Sciatic nerve (tissue), 2 donors: ENCODE measurements around the gene ZSCAN23. TPM values are rescaled to one million over a fixed set of nuclear protein-coding genes. Genes with fewer than 3 reads are reported as not detected.
A peak's percentile ranks its signal among the peaks of the same experiment; 100 is the strongest.
"Not testable (repeated sequence)": the region's sequence is repeated elsewhere in the genome, so short reads cannot be mapped to it uniquely, and the experiment has no call there.

ENCODE experiments used
- ATAC-seq: fragments of 200-7000 bp; cut with Tn5 transposase; one replicate; pipeline ENCODE4 v1.9.1; 2020; ENCODE audit warnings: mild to moderate bottlenecking, moderate library complexity
- DNase-seq: peaks from one replicate; pipeline ENCODE4 v3.0.0-alpha.2; 2020; ENCODE audit warnings: low spot score
- intact Hi-C: fragments of 100-400 bp; cut with DNase I; formaldehyde crosslinking; loops from one replicate; pipeline ENCODE4 v1.14.2; 2022
- total RNA-seq: library from RNA; stranded (reverse); fragmentation: NEBNext Ultra II Directional; extraction: Animal tissue kit (Norgen Biotek cat#: 25700); gene quantifications from one replicate; pipeline ENCODE4 v1.2.1, GENCODE V29; 2021
- donor health status: DM: no; HTN: no; CAD: no.
- donor health status: DM: no; HTN: no; CAD: no.

ZSCAN23 gene
- total RNA-seq, result 6.5 TPM

- intact Hi-C loops, result no loop called here
- peak; percentile 97 for ATAC-seq
- peak; percentile 79 for DNase-seq
These were observed at the start of gene ZSCAN23 for GRCh38 chr6:28443112-28443773. Gene ZSCAN23 (minus strand): TSS chr6:28443491. CDS start chr6:28436266, 7,225 bp downstream.

DNA sequence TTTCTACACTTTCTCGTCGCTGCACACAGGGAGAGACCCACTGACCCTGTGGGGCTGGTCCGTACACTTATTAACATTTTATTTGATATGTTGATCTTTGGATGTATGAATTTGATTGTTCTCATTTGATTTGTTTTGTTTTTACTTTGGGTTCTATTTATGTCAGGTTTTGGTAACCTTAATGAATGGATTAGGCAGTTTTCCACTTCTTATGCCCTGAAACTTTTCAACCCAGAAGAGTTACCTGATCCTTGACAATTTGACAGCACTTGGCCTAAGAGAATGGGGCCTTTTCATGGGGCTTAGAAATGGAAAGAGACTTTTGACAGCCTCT, 48.7 kb upstream of the ZSCAN23 start:
- ATAC-seq, result no peak
- DNase-seq, result no peak
- intact Hi-C loops, result no loop called here

DNA sequence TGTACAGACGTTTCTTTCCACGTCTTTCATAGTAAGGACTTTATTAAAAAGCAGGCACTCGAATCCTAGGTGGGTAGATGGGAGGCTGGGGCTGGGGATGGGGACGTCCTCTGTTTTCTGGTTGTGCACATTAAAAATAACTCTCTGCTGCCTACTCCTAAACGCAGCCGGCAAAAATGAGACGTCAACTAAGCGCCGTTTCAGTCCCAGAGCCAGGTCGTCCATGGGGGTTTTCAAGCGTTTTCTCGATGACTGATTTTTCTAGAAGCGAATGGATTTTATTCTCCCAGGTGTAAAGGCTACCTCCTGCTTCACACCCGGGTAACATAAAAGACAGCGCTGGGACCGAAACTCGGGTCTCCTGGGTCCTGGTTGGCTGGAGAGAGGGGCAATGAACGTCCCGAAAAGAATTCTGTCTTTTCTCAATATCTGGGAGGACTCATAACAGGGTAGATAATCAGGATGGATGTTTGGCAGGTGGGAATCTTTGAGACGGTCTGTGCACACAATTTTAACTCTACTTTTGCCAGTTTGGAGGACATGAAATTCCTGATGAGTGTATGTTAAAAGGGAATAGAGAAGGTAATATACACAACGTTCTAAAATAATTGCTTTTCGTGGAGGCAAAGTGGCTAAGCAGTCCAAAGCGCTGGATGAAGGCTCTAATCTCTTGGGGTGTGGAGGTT, 47.1 kb upstream of the ZSCAN23 start:
- DNase-seq, result no peak
- peak; percentile 72 for ATAC-seq
- intact Hi-C loops, result no loop called here

DNA sequence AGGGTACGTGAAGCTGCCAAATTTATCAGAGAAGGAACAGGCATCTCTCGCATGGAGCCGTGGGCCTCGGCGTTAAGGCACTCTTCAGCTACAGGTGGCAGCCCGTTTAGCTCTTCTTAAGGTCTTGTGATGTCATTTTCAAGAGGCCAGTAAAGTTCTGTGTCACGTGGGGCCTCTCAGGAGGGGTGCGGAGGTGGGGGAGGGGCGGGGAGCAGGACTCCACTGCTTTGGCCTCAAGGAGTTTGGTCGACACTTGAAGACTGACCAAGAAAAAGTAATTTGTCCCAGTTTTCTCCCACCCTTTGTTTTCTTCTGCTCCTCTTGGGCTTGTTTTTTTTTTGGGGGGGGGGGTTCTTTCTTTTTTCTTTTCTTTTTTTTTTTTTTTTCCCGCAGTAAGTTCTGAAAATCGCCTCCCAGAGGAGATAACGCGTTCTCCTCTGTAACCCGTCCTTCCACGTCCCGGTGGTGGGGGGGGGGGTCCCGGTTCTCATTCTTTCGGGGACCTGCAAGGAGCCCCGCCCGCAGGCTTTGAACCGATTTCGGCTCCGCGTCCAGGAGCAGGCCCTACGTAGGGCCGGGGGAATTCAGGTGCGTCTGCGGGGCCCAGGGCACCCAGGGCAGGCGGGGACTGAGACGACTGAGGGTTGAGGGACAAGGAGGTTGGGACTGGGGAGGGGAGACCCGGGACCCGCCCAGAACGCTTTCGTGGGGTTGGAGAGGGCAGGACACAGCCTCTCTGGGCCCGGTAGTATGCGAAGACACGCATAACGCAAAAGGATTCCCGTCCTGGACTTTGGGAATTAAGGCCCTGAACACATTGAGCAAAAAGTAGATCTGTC, 46.3 kb upstream of the ZSCAN23 start:
- DNase-seq (peak; percentile 67), ATAC-seq (peak; percentile 96)
- intact Hi-C loops, result no loop called here

DNA sequence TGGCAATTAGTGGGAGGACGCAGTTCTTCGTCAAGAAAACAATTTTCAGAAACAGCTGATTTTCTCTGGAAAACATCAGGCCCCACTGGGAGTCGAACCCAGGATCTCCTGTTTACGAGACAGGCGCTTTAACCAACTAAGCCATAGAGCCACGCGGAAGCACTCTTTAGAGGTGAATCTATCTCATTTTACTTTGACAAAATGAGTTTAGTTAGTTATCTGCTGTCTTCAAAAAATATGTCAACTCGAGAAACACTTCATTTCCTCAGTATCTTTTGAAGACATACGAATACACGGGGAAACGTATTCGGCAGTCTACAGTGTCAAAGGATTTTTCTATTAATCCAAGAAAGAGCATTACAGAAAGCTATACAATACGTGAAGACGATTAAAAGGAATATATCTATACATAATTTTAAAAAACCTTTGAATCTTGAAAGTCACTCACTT, 45.6 kb upstream of the ZSCAN23 start:
- DNase-seq (no peak), ATAC-seq (peak; percentile 64)
- intact Hi-C loops, result no loop called here

DNA sequence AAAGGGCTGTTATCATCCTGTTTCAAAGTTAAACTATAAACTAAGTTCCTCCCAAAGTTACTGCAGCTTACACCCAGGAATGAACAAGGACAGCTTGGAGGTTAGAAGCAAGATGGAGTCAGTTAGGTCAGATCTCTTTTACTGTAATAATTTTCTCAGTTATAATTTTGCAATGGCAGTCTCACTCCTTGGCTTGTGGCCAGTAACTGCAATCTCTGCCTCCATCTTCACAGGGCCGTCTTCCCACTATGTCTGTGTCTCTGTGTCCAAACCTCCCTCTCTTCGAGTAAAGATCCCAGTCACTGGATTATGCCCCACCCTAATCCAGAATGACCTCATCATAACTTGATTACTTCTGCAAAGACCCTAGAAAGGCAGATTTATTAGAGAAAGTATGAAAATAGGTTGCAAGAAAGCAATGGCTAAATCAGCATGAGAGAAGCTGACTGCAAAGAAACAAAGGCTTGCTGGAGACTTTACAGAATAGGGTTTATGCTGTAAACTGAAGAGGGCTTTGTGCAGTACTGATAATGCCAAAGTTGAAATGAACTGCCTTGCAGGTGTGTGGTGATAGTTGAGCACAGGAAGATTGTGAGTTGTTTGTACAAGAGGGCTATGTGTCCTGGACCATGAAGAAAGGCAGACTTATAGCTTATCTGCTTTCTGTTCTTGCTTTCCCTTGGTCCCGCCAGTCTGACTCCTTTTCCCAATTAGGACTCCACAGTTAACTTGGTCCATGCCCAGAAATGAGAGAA, 43.9 kb upstream of the ZSCAN23 start:
- no peak for ATAC-seq
- intact Hi-C loops, result no loop called here
- DNase-seq, result no peak

- ATAC-seq (no peak), DNase-seq (no peak)
- intact Hi-C loops, result no loop called here
These were observed 43.2 kb upstream of the ZSCAN23 start for GRCh38 chr6:28486533-28486932.

- intact Hi-C loops, result no loop called here
- ATAC-seq (no peak), DNase-seq (no peak)
These were observed 42.2 kb upstream of the ZSCAN23 start for GRCh38 chr6:28485482-28485881.

DNA sequence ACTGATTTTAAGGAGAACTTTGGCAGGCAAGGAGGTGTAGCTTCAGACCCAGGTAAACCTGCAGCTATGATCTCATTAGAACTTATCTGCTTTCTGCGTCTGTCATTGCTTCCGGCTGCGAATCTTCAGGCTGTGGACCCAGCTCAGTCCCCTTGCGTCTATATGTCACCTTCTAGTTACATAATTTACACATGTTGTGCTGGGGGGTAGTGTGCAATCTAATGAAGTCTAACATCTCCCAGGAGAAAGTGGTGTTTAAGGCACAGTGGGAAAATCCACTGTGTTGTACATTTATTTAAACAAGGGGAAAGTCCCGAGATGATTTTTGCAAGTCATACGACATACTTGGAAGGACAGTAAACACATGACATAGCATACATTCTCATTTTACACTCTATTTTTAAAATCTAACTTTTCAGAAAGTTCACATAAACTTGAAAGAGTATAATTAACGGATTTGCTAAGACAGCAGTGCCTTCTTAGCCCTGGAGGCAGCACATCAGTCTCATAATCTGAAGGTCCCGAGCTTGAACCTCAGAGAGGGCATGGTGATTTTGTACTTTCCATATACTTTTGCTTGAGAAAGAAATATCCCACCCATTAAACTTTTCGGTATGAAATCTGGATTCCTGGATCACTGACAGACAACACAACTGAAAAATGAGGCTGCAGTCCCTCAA, 37.1 kb upstream of the ZSCAN23 start:
- ATAC-seq (no peak), DNase-seq (no peak)
- intact Hi-C loops, result no loop called here

- DNase-seq, result no peak
- intact Hi-C loops, result no loop called here
- no peak for ATAC-seq
These were observed 35.2 kb upstream of the ZSCAN23 start for GRCh38 chr6:28478518-28478917.

DNA sequence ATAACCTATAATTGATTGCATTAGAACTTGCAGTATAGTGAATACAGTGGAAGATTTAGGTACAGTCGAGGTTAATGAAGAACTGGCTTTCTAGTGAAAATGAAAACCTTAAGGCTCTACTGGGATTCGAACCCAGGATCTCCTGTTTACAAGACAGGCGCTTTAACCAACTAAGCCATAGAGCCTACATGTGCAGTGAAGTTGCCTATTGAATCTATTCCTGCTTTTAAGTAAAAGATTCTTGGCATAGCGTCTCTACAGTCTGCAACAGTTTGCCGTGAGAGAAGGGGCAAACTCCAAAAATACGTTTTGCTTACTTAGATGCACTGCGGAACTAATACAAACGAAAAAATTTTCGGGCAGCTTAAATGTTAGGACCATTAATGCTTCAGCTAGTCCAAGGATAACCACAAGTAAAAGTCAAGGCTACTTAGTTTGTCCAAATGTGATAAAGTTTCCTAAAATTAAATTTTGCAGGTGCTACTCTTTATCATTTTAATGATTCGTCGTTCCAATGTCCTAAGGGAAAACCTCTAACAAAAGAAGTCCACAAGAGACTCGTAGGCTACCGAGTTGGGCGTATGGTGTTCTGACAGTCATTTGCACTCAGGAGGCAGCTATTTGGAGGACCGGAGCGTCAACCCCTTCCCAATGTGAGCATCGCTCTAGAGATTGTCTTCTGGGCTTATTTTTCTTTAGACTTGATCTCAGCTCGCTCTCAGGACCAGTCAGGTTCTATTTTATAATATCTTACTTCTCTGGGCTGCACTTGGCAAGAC, 31.3 kb upstream of the ZSCAN23 start:
- DNase-seq (no peak), ATAC-seq (no peak)
- intact Hi-C loops, result no loop called here

DNA sequence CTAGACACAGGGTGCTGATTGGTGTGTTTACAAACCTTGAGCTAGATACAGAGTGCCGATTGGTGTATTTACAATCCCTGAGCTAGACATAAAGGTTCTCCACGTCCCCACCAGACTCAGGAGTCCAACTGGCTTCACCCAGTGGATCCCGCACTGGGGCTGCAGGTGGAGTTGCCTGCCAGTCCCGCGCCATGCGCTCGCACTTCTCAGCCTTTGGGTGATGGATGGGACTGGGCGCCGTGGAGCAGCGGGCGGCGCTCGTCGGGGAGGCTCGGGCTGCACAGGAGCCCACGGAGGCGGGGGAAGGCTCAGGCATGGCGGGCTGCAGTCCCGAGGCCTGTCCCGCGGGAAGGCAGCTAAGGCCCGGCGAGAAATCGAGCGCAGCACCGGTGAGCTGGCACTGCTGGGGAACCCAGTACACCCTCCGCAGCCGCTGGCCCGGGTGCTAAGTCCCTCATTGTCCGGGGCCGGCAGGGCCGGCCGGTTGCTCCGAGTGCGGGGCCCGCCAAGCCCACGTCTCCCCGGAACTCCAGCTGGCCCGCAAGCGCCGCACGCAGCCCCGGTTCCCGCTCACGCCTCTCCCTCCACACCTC, 26.0 kb upstream of the ZSCAN23 start:
- intact Hi-C loops, ATAC-seq: not testable (repeated sequence)

GRCh38 chr6:28468056-28468455, 24.8 kb upstream of the ZSCAN23 start:
- DNase-seq (no peak), ATAC-seq (no peak)
- intact Hi-C loops, result no loop called here

More for the DNA sequence above, 26.0 kb upstream of the ZSCAN23 start:
- not testable (repeated sequence) for DNase-seq

DNA sequence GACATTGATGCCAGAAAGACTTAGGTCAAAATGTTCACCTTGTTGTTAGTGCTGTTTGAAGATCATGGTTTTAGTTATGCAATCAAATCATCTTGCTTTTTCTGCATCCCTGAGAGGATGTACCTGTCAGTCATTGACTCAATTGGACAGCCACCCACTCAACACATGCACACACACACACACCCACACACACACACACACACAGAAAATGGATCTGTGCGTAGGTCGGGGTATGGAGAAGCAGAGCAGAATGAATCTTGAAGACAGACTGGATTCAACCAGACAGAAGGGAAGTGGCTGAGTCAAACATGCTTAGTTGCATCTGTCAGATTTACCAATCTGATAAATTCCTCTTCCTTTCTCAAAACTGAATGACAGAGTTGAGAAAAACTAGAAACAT, 19.1 kb upstream of the ZSCAN23 start:
- ATAC-seq (no peak), DNase-seq (no peak)
- intact Hi-C loops, result no loop called here

- ATAC-seq (no peak), DNase-seq (no peak)
- intact Hi-C loops, result no loop called here
These were observed 15.3 kb upstream of the ZSCAN23 start for GRCh38 chr6:28458568-28458967.

DNA sequence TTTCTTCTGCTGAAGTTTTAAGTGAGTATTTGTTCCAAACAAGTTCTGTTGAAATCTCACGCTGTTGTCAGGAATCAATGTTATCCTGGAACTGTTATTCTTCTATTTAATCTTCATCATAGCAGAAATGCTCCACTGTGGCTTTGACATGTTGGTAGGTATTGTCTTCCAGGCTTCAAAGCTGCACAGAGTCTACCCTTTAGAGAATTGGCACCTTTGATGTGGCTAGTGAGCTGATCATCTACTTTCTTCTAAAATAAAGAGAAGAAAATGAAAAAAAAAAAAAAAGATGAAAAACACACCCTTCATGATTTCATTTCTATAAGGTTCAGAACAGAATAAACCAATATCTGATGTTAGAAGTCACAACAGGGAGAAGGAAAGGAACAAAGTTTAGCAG, 5.8 kb upstream of the ZSCAN23 start:
- intact Hi-C loops, result no loop called here
- ATAC-seq (no peak), DNase-seq (no peak)

GRCh38 chr6:28447512-28447906, 4.2 kb upstream of the ZSCAN23 start:
- ATAC-seq, DNase-seq, intact Hi-C loops: not testable (repeated sequence)
